Transverse colon (tissue), 3 donors: ENCODE results near the gene TENM4.

Experiments
- CTCF ChIP-seq, 5 experiments: fragments of 200-600 bp in 3 of 5; fragments of 450-650 bp in 2 of 5; sonication (generic) in 3 of 5; IDR thresholded peaks; 1 replicate in 2 of 5; 2 replicates in 3 of 5; pipeline ENCODE4 v1.5.1; 2016 to 2017; ENCODE audit warnings: antibody characterized with exemption in 5 of 5, inconsistent platforms in 3 of 5, mild to moderate bottlenecking in 2 of 5, moderate library complexity in 1 of 5
- POLR2A ChIP-seq: fragments of 450-650 bp; IDR thresholded peaks from one replicate; pipeline ENCODE4 v1.6.1; 2016; ENCODE audit warnings: antibody characterized with exemption, mild to moderate bottlenecking, moderate library complexity

- no peak for TF ChIP-seq CTCF (IDR thresholded peaks at IDR 0.05)
- no peak for TF ChIP-seq POLR2A
Observed at GRCh38 chr11:79200398-79201070, 240.3 kb downstream of the TENM4 start.
